BE2C (cell line): ENCODE data around the gene PARD3.

ENCODE experiments used
- DNase-seq: peaks from one replicate; pipeline ENCODE4 v3.0.0-alpha.2; 2020
- H3K27me3 ChIP-seq: fragments of 250-450 bp; sonication (Bioruptor Pico); 2 replicates; pipeline ENCODE4 v1.5.1; 2020; ENCODE audit warnings: mild to moderate bottlenecking
- H3K36me3 ChIP-seq: fragments of 250-450 bp; sonication (Bioruptor Pico); 2 replicates; pipeline ENCODE4 v1.5.1; 2020; ENCODE audit warnings: mild to moderate bottlenecking
- H3K4me1 ChIP-seq: fragments of 250-450 bp; sonication (Bioruptor Pico); 2 replicates; pipeline ENCODE4 v1.5.1; 2020
- H3K4me3 ChIP-seq: 2 replicates; pipeline ENCODE4 v1.5.1; 2011; ENCODE audit warnings: low read depth, low read length
- H3K9me3 ChIP-seq: fragments of 250-450 bp; sonication (Bioruptor Pico); 2 replicates; pipeline ENCODE4 v1.5.1; 2020
- CTCF ChIP-seq: IDR thresholded peaks from 2 replicates; pipeline ENCODE4 v1.5.1; 2012; ENCODE audit warnings: mild to moderate bottlenecking, low read depth, low read length

Gene PARD3

GRCh38 chr10:34133406-34133805 is 681.7 kb downstream of the PARD3 start:
- no peaks in the 10 kb centered on the region for H3K4me1 ChIP-seq

GRCh38 chr10:34131152-34131551 is 683.9 kb downstream of the PARD3 start:
- no peak for DNase-seq
- no peak for TF ChIP-seq CTCF
- no peak overlapping the region for H3K4me3 ChIP-seq

More at GRCh38 chr10:34133406-34133805, 681.7 kb downstream of the PARD3 start:
- Histone ChIP-seq H3K9me3 (no peaks in the 10 kb centered on the region; the same call in 1 of the 2 replicates), H3K36me3 (no peaks in the 10 kb centered on the region; the same call in 1 of the 2 replicates), H3K4me3 (no peak overlapping the region), H3K27me3 (no peaks in the 10 kb centered on the region)
- DNase-seq, result no peak
- no peak for TF ChIP-seq CTCF

GRCh38 chr10:34127676-34128075 is 687.4 kb downstream of the PARD3 start:
- no peaks in the 10 kb centered on the region for H3K27me3 ChIP-seq
- no peak for TF ChIP-seq CTCF
- H3K4me1 ChIP-seq, result no peaks in the 10 kb centered on the region
- no peak for DNase-seq
- H3K9me3 ChIP-seq, result no peaks in the 10 kb centered on the region; the same call in 1 of the 2 replicates
- no peaks in the 10 kb centered on the region; the same call in 1 of the 2 replicates for H3K36me3 ChIP-seq
- no peak overlapping the region for H3K4me3 ChIP-seq

More at GRCh38 chr10:34131152-34131551, 683.9 kb downstream of the PARD3 start:
- H3K9me3 ChIP-seq, result no peaks in the 10 kb centered on the region; the same call in 1 of the 2 replicates
- H3K27me3 ChIP-seq, result no peaks in the 10 kb centered on the region
- no peaks in the 10 kb centered on the region for H3K4me1 ChIP-seq
- no peaks in the 10 kb centered on the region; the same call in 1 of the 2 replicates for H3K36me3 ChIP-seq

GRCh38 chr10:34126371-34127151 is 688.5 kb downstream of the PARD3 start:
- no peak for DNase-seq
- Histone ChIP-seq H3K4me1 (peaks cover 9% of the 10 kb centered on the region), H3K9me3 (no peaks in the 10 kb centered on the region; the same call in 1 of the 2 replicates), H3K36me3 (no peaks in the 10 kb centered on the region; the same call in 1 of the 2 replicates), H3K27me3 (no peaks in the 10 kb centered on the region), H3K4me3 (no peak overlapping the region)
- no peak for TF ChIP-seq CTCF

- Histone ChIP-seq H3K27me3 (no peaks in the 10 kb centered on the region), H3K9me3 (no peaks in the 10 kb centered on the region; the same call in 1 of the 2 replicates), H3K4me1 (peaks cover 10% of the 10 kb centered on the region), H3K4me3 (no peak overlapping the region), H3K36me3 (no peaks in the 10 kb centered on the region; the same call in 1 of the 2 replicates)
- TF ChIP-seq CTCF, result no peak
- DNase-seq, result no peak
These were observed 689.4 kb downstream of the PARD3 start for GRCh38 chr10:34125702-34126101.

- DNase-seq, result no peak
- no peak for TF ChIP-seq CTCF
- peaks cover 10% of the 10 kb centered on the region for H3K4me1 ChIP-seq
These were observed 690.5 kb downstream of the PARD3 start for GRCh38 chr10:34124522-34125035.

More at GRCh38 chr10:34124522-34125035, 690.5 kb downstream of the PARD3 start:
- H3K9me3 ChIP-seq, result no peaks in the 10 kb centered on the region
- H3K36me3 ChIP-seq, result no peaks in the 10 kb centered on the region
- no peak overlapping the region for H3K4me3 ChIP-seq
- H3K27me3 ChIP-seq, result no peaks in the 10 kb centered on the region
